ENCODE data around the gene NCOA3.

DNA sequence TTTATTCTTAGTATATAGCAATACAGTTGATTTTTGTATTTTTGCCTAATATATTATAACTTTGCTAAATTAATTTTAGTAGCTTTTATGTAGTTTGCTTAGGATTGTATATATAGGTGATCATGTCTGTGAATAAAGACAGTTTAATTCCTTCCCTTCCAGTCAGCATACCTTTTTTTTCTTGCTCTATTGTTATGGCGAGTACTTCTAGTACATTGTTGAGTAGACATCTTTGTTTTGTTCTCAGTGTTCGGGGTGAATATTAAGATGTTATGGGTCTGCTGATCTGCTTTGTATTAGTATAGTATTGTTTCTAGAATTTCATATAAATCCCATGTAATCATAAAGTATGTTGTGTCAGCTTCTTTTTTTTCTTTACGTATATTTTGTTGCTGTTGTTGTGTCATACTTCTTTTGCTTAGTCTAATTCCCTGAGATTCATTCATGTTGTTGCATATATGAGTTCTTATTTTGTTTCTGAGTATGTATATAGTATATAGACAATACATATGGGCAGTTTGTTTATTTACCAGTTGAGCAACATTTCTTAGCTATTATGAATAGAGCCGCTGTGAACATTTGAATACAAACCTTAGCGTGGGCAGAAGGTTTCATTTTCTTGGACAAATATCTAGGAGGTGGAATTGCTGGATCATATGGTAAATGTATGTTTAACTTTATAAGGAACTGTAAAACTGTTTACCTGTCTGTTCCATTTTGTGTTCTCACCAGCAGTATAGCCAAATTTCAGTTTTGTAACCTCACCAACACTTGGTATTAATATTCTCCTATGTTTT, 25.5 kb downstream of the NCOA3 start:
- TF ChIP-seq, protein P1, sequence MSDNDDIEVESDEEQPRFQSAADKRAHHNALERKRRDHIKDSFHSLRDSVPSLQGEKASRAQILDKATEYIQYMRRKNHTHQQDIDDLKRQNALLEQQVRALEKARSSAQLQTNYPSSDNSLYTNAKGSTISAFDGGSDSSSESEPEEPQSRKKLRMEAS (IDR thresholded peaks at IDR 0.05): no peak
- TF ChIP-seq EP300 (IDR thresholded peaks at IDR 0.05; ENCODE audit: borderline replicate concordance) (no peak), EGR1 (IDR thresholded peaks at IDR 0.05) (no peak), CEBPB (IDR thresholded peaks at IDR 0.05) (no peak)

All from Ishikawa (cell line).